ENCODE results near the gene SNX20. TPM values are rescaled to one million over a fixed set of nuclear protein-coding genes. Genes with fewer than 3 reads are reported as not detected.

The SNX20 gene
- total RNA-seq, 2 experiments from 2014 or later: 43.3 to 48.9 TPM

DNA sequence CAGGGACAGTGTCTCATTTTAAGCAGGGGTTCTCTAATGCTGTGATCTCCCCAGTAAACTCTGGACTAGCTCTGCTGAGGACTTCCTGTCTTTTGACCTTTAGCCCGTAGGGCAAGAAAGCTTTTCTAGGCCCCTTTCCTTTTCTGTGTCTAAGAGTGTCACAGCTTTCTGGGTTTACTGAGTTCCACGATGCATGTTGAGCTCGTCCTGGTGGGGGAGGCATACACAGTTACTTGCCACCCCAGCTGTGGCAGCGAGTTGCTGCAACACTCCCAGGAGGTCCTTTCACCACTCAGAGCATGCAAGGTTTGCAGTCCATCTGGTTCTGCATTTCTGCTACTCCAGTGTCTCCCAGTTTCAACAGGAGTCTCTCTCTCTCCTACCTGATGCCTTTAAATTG lies 36.0 kb upstream of the SNX20 start:
- peaks cover 40% of the 10 kb centered on the region for H3K4me1 Mint-ChIP-seq
- ChIA-PET POLR2A (no interaction called here), CTCF (interaction anchor here (0.6 to 2.9 kb wide), 5 partner anchors 9 to 89 kb away, joined by 3 to 11 read pairs (median 3); partner anchors contain the start of gene SNX20)
- H3K27ac Mint-ChIP-seq: peak overlapping the region; percentile 38
- DNase-seq: no peak
- intact Hi-C loops (cut with DNase I, micrococcal nuclease): no loop called here
- peaks cover 2% of the 10 kb centered on the region for H3K36me3 Mint-ChIP-seq (ENCODE audit: low read depth)
- ATAC-seq: no peak
- no peaks in the 10 kb centered on the region for H3K9me3 Mint-ChIP-seq (ENCODE audit: low read depth)
- no peaks in the 10 kb centered on the region for H3K27me3 Mint-ChIP-seq
- no peak overlapping the region for H3K4me3 Mint-ChIP-seq

DNA sequence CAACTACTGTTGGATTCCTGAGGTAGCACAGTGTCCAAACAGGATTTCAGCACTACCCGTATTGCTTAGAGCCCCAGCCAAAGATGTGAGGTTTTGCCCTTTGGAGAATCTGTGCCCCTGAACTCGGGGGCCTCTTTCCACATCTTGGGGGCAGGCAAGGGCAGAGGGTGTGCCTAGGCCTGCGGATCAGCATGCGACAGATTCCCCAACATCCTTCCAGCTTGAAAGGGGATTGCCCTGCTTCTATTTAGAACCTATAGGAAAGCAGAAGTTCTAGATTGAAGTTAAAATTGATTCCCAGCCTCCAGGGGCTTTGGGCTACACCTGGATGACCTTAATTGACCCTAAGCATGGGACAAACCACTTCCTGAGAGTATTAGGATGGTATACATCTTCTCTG lies 31.8 kb upstream of the SNX20 start:
- no peaks in the 10 kb centered on the region for H3K9me3 Mint-ChIP-seq (ENCODE audit: low read depth)
- no peak overlapping the region for H3K27ac Mint-ChIP-seq
- no peaks in the 10 kb centered on the region for H3K27me3 Mint-ChIP-seq
- H3K36me3 Mint-ChIP-seq (ENCODE audit: low read depth): peaks cover 8% of the 10 kb centered on the region
- ATAC-seq (no peak), DNase-seq (no peak)
- CTCF ChIA-PET: no interaction called here
- POLR2A ChIA-PET: no interaction called here
- H3K4me1 Mint-ChIP-seq: peaks cover 48% of the 10 kb centered on the region
- intact Hi-C loops (cut with DNase I, micrococcal nuclease): no loop called here
- H3K4me3 Mint-ChIP-seq: no peak overlapping the region

- peaks cover 8% of the 10 kb centered on the region for H3K36me3 Mint-ChIP-seq (ENCODE audit: low read depth)
- ChIA-PET CTCF (no interaction called here), POLR2A (no interaction called here)
- DNase-seq (no peak), ATAC-seq (no peak)
- H3K27me3 Mint-ChIP-seq: no peaks in the 10 kb centered on the region
- H3K27ac Mint-ChIP-seq: peak overlapping the region; percentile 40
- H3K4me1 Mint-ChIP-seq: peaks cover 50% of the 10 kb centered on the region
- intact Hi-C loops (cut with DNase I, micrococcal nuclease): no loop called here
- H3K4me3 Mint-ChIP-seq: no peak overlapping the region
- no peaks in the 10 kb centered on the region for H3K9me3 Mint-ChIP-seq (ENCODE audit: low read depth)
These were observed 31.4 kb upstream of the SNX20 start for GRCh38 chr16:50712560-50712898.

GRCh38 chr16:50711862-50712559 lies 30.9 kb upstream of the SNX20 start:
- no peak overlapping the region for H3K27ac Mint-ChIP-seq
- intact Hi-C loops (cut with DNase I, micrococcal nuclease): no loop called here
- H3K4me3 Mint-ChIP-seq: no peak overlapping the region
- ATAC-seq (no peak), DNase-seq (no peak)
- H3K36me3 Mint-ChIP-seq (ENCODE audit: low read depth): peaks cover 8% of the 10 kb centered on the region
- POLR2A ChIA-PET: no interaction called here
- H3K4me1 Mint-ChIP-seq: peaks cover 50% of the 10 kb centered on the region
- H3K9me3 Mint-ChIP-seq (ENCODE audit: low read depth): no peaks in the 10 kb centered on the region
- H3K27me3 Mint-ChIP-seq: no peaks in the 10 kb centered on the region
- CTCF ChIA-PET: interaction anchor here (0.9 kb wide), 1 partner anchor 14 kb away, joined by 4 read pairs; no protein-coding TSS in a partner anchor

GRCh38 chr16:50711040-50711439 lies 29.9 kb upstream of the SNX20 start:
- no peak for ATAC-seq
- Mint-ChIP-seq H3K36me3 (ENCODE audit: low read depth) (peaks cover 11% of the 10 kb centered on the region), H3K4me1 (peaks cover 50% of the 10 kb centered on the region), H3K27me3 (no peaks in the 10 kb centered on the region), H3K9me3 (ENCODE audit: low read depth) (peaks cover 3% of the 10 kb centered on the region), H3K4me3 (no peak overlapping the region), H3K27ac (no peak overlapping the region)
- ChIA-PET POLR2A (no interaction called here), CTCF (interaction anchor here (0.9 kb wide), 1 partner anchor 15 kb away, joined by 4 read pairs; no protein-coding TSS in a partner anchor)
- DNase-seq: no peak
- intact Hi-C loops (cut with DNase I, micrococcal nuclease): no loop called here

DNA sequence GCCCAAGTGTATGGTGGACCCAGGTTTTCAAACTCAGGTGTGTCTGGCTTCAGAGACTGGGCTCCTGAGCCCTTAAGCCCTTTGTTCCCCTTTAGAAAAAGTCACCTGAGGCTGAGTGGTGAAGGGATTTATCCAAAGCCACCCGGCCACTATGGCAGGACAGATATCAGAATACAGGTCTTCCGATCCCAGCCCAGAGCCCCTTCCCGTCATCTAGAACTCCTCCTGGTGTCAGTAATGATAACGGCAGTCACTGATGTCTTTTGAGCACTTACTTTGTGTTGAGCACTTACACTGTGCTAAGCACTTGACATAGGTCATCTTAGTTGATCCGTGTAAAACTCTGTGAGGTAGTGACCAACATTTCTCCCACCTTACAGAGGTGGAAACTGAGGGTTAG lies 28.9 kb upstream of the SNX20 start:
- H3K36me3 Mint-ChIP-seq (ENCODE audit: low read depth): peaks cover 20% of the 10 kb centered on the region
- peaks cover 6% of the 10 kb centered on the region for H3K9me3 Mint-ChIP-seq (ENCODE audit: low read depth)
- peak overlapping the region; percentile 55 for H3K27ac Mint-ChIP-seq
- DNase-seq: no peak
- no peak overlapping the region for H3K4me3 Mint-ChIP-seq
- H3K4me1 Mint-ChIP-seq: peaks cover 58% of the 10 kb centered on the region
- POLR2A ChIA-PET: no interaction called here
- H3K27me3 Mint-ChIP-seq: no peaks in the 10 kb centered on the region
- CTCF ChIA-PET: interaction anchor here (1.2 to 1.4 kb wide), 2 partner anchors 13 to 29 kb away, joined by 4 read pairs; partner anchors contain the start of gene SNX20
- no peak for ATAC-seq
- intact Hi-C loops (cut with DNase I, micrococcal nuclease): loop anchor here in 1 of 2 experiments (5.0 kb wide), 1 partner anchor 38 kb away; no protein-coding TSS in a partner anchor

GRCh38 chr16:50709061-50709684 lies 28.1 kb upstream of the SNX20 start:
- intact Hi-C loops (cut with DNase I, micrococcal nuclease): loop anchor here in 1 of 2 experiments (5.0 kb wide), 1 partner anchor 37 kb away; no protein-coding TSS in a partner anchor
- peaks cover 11% of the 10 kb centered on the region for H3K9me3 Mint-ChIP-seq (ENCODE audit: low read depth)
- peak; percentile 56 for ATAC-seq

DNA sequence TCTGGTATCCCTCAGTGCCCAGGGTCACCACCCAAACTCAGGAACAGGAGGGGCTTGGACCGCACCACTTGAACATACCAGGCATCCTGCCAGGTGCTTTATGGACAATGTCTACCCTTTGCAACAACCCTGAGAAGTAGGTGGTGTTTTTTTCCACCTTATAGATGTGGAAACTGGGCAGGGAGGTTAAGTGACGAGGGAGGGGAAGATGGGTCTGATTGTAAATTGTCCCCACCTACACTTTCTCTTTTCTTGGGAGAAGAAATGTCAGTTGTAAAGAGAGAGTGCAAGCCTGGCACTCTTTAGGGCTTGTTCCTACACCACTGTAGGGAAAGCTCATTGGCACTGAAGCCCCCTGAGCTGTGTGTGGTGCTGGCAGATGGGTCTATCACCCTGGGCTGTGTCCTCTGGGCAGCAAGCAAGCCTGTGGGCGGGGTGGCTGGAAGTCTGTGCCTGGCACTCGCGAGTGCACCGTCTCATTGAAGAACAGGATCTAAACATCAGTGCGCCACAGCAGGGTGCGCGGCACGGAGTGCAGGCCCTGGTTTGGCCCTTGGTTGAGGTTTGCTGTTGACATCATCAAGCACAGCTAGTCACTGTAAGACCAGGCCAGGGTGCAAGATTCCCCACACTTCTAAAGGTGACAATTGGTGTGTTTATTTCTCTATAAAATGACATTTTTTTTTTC lies 27.4 kb upstream of the SNX20 start:
- Mint-ChIP-seq H3K9me3 (ENCODE audit: low read depth) (peaks cover 17% of the 10 kb centered on the region), H3K27ac (peak overlapping the region; percentile 95), H3K36me3 (ENCODE audit: low read depth) (peaks cover 33% of the 10 kb centered on the region), H3K4me3 (peak overlapping the region; percentile 47), H3K27me3 (no peaks in the 10 kb centered on the region), H3K4me1 (peaks cover 50% of the 10 kb centered on the region)
- peak; percentile 71 for DNase-seq
- CTCF ChIA-PET: interaction anchor here (0.7 to 1.4 kb wide), 8 partner anchors 12 to 683 kb away, joined by 3 to 8 read pairs (median 4); partner anchors contain the start of genes CNEP1R1 and SNX20
- ATAC-seq: peak; percentile 89
- POLR2A ChIA-PET: interaction anchor here (0.6 to 1.7 kb wide), 4 partner anchors 8 to 33 kb away, joined by 3 to 9 read pairs (median 4); partner anchors contain the start of gene CYLD
- intact Hi-C loops (cut with DNase I, micrococcal nuclease): loop anchor here in 1 of 2 experiments (5.0 kb wide), 1 partner anchor 36 kb away; no protein-coding TSS in a partner anchor

More at GRCh38 chr16:50709061-50709684, 28.1 kb upstream of the SNX20 start:
- Mint-ChIP-seq H3K4me3 (peak overlapping the region; percentile 47), H3K4me1 (peaks cover 51% of the 10 kb centered on the region), H3K36me3 (ENCODE audit: low read depth) (peaks cover 26% of the 10 kb centered on the region), H3K27me3 (no peaks in the 10 kb centered on the region), H3K27ac (peak overlapping the region; percentile 95)
- no peak for DNase-seq
- ChIA-PET CTCF (interaction anchor here (0.5 to 1.4 kb wide), 9 partner anchors 12 to 684 kb away, joined by 3 to 8 read pairs (median 4); partner anchors contain the start of genes CNEP1R1 and SNX20), POLR2A (interaction anchor here (0.7 to 1.7 kb wide), 3 partner anchors 17 to 32 kb away, joined by 3 to 9 read pairs (median 5); partner anchors contain the start of gene CYLD)

GRCh38 chr16:50706250-50706649 lies 25.1 kb upstream of the SNX20 start:
- Mint-ChIP-seq H3K4me3 (no peak overlapping the region), H3K36me3 (ENCODE audit: low read depth) (peaks cover 36% of the 10 kb centered on the region), H3K27ac (peak overlapping the region; percentile 16), H3K27me3 (no peaks in the 10 kb centered on the region), H3K4me1 (peaks cover 57% of the 10 kb centered on the region), H3K9me3 (ENCODE audit: low read depth) (peaks cover 17% of the 10 kb centered on the region)
- ChIA-PET CTCF (no interaction called here), POLR2A (no interaction called here)
- intact Hi-C loops (cut with DNase I, micrococcal nuclease): loop anchor here in 1 of 2 experiments (5.0 kb wide), 1 partner anchor 34 kb away; no protein-coding TSS in a partner anchor
- DNase-seq (no peak), ATAC-seq (no peak)

DNA sequence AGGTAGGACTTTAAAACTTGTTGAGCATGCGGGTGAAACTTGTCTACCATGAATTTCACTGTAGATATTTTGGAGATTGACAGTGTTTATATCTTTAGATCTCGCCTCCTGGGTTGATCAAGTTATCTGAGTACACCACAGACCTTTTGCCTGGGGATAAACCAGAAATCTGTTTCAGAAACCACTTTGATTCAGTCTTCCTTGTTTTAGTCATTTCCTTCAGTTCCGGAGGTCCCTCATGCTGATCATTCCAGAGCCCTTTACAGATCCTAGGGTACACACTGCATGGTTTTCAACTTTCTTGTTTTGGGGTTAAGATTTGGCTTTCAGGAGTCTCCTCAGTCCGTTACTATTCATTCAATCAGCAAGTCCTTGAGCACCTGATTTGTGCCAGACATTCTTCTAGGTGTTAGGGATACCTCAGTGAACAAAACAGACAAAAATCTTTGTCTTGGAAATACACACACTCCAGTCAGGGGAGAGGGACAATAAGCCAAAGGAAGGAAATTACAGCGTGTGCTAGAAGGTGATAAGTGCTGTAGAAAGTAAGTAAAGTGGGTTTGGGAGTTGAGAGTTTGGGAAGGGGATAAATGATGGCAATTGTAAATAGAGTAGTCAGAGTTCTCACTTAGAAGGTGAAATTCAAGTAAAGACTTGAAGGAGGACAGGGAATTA lies 24.5 kb upstream of the SNX20 start:
- DNase-seq: no peak
- intact Hi-C loops (cut with DNase I, micrococcal nuclease): loop anchor here in 1 of 2 experiments (5.0 kb wide), 1 partner anchor 33 kb away; no protein-coding TSS in a partner anchor
- Mint-ChIP-seq H3K9me3 (ENCODE audit: low read depth) (peaks cover 17% of the 10 kb centered on the region), H3K4me1 (peaks cover 63% of the 10 kb centered on the region), H3K4me3 (no peak overlapping the region), H3K36me3 (ENCODE audit: low read depth) (peaks cover 42% of the 10 kb centered on the region), H3K27ac (no peak overlapping the region), H3K27me3 (no peaks in the 10 kb centered on the region)
- CTCF ChIA-PET: no interaction called here
- POLR2A ChIA-PET: no interaction called here
- no peak for ATAC-seq

DNA sequence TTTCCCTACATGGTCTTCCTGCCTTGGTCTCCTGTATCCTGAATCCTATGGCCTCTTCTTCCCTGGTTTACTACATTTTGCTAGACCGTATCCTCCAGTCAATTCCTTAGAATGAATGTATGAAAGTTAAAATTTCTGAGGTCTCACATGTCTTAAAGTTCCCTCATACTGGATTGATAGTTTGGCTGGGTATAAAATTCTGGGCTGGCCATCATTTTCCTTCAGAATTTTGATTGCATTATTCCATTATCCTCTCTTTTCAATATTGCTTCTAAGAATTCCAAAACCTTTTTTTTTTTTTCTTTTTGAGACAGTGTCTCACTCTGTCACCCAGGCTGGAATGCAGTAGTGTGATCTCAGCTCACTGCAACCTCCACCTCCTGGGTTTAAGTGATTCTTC lies 23.1 kb upstream of the SNX20 start:
- Mint-ChIP-seq H3K27me3 (no peaks in the 10 kb centered on the region), H3K4me3 (no peak overlapping the region), H3K36me3 (ENCODE audit: low read depth) (peaks cover 40% of the 10 kb centered on the region), H3K27ac (no peak overlapping the region), H3K9me3 (ENCODE audit: low read depth) (peaks cover 17% of the 10 kb centered on the region), H3K4me1 (peaks cover 63% of the 10 kb centered on the region)
- POLR2A ChIA-PET: interaction anchor here (0.6 kb wide), 1 partner anchor 38 kb away, joined by 3 read pairs; the partner anchor contains the start of gene CYLD
- ATAC-seq (no peak), DNase-seq (no peak)
- intact Hi-C loops (cut with DNase I, micrococcal nuclease): no loop called here
- CTCF ChIA-PET: no interaction called here
